ENCODE data around the gene ZNF101.
A peak's percentile ranks its signal among the peaks of the same experiment; 100 is the strongest.

Gene ZNF101

GRCh38 chr19:19711934-19712828, 43.5 kb downstream of the ZNF101 start:
- DNase-seq (ENCODE audit: low read depth, low spot score): no peak

GRCh38 chr19:19719798-19720197, 51.2 kb downstream of the ZNF101 start:
- no peak for DNase-seq (ENCODE audit: low read depth, low spot score)

GRCh38 chr19:19721896-19722295, 53.3 kb downstream of the ZNF101 start:
- DNase-seq (ENCODE audit: low read depth, low spot score): no peak

- peak; percentile 71 for DNase-seq (ENCODE audit: low read depth, low spot score)
These were observed 64.2 kb downstream of the ZNF101 start, which contains the start of gene ZNF14 for GRCh38 chr19:19732579-19733501. Gene ZNF14, minus strand, starts transcription at chr19:19733112. Its CDS starts 154 bp downstream, at chr19:19732958.

All from brain pericyte (primary cell).